Epithelial cell of esophagus (primary cell): ENCODE results near the gene TOMM40L.

Source experiments
- DNase-seq: peaks from one replicate; pipeline ENCODE4 v3.0.0; 2010; ENCODE audit warnings: low read depth
- H3K4me3 ChIP-seq: 2 replicates; pipeline ENCODE4 v1.5.1; 2011; ENCODE audit warnings: mild to moderate bottlenecking, low read length, control low read depth
- TF ChIP-seq, protein P1 (sequence below): IDR thresholded peaks from 2 replicates; pipeline ENCODE4 v1.5.1; 2011; ENCODE audit warnings: low read depth, mild to moderate bottlenecking, low read length, control low read depth, inconsistent platforms; ENCODE audit not compliant: insufficient read depth; ENCODE audit errors: missing control alignments

The TOMM40L gene

DNA sequence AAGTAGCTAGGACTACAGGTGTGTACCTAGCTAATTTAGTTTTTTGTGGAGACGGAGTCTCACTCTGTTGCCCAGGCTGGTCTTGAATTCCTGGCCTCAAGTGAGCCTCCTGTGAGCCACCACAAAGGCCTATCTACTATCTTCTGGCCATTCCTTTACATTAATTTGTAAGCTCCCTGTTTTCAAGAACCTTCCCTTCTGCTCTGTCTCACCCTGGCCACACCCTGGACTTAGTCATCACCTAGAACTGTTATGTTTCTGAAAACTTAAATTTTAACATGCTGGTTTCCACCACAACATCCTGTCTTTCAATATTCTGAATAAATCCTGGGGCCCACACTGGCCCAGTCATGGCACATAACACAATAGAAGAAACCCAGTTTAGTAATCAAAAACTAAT is 43.6 kb upstream of the TOMM40L start:
- TF ChIP-seq, protein P1, sequence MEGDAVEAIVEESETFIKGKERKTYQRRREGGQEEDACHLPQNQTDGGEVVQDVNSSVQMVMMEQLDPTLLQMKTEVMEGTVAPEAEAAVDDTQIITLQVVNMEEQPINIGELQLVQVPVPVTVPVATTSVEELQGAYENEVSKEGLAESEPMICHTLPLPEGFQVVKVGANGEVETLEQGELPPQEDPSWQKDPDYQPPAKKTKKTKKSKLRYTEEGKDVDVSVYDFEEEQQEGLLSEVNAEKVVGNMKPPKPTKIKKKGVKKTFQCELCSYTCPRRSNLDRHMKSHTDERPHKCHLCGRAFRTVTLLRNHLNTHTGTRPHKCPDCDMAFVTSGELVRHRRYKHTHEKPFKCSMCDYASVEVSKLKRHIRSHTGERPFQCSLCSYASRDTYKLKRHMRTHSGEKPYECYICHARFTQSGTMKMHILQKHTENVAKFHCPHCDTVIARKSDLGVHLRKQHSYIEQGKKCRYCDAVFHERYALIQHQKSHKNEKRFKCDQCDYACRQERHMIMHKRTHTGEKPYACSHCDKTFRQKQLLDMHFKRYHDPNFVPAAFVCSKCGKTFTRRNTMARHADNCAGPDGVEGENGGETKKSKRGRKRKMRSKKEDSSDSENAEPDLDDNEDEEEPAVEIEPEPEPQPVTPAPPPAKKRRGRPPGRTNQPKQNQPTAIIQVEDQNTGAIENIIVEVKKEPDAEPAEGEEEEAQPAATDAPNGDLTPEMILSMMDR: no peak
- H3K4me3 ChIP-seq: no peak overlapping the region
- peak; percentile 70 for DNase-seq

DNA sequence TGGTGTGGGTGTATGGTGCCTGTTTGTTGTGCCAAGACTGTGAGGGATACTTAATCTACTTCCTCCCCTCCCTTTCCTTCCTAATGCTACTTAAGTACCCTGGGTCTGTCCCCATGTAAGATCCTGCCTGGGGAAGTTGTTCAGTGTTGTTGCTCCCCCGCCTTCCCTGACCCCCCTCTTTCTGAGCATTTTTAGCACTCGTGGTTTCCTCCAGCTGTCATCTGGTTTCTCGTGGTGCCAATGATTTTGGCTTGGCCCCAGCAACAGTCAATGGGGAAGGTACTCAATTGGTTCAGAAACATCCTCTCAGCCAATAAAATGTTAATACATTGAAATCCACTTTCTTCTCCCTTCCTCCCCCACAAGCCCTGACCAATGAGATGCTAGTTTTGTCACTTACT is 40.6 kb upstream of the TOMM40L start:
- TF ChIP-seq, protein P1: no peak
- DNase-seq: no peak
- H3K4me3 ChIP-seq: no peak overlapping the region

DNA sequence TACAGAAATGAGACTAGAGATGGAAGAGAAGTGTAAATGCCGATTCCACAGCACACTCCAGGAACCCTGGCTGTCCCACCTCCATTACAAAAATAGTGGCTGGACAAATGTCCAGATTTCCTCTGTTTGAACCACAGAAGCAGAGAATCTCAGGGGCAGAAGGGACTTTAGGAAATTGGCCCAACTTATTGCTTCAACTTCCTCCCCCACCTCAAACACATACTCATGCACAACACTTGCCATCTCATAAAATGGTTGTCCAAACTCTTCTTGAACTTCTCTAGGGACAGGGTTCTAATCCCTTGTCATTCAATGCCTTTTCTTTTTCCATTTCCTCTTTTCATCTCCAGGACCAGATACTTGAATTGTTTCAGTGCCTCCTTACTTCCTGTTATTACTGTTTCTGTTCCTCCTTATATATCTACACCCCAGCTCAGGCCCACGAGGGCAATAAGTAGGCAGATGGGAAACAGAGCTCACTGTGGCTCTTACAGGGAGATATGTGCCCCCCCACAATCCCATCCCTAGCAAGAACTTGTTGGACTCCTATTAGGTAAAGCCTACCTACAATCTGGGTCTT is 40.0 kb upstream of the TOMM40L start:
- DNase-seq: no peak
- H3K4me3 ChIP-seq: no peak overlapping the region
- TF ChIP-seq, protein P1: no peak

DNA sequence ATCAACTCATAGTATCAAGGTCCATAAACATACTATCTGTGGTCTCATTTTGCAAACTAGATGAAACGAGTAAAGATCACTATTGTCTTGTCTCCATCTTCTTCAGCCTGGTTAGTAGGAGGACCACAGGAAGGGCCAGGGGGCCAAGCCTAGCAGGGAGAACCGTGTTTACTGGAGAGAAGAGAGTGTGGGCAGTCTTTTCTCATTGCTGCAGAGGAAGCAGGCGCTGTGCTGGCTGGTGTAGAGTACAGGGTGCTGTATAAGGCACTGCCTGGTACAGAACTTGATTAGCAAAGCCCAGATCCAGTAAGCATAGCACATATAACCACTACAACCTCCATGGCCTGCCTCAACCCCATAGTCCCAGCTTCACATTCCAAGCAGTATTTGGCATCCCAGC is 38.5 kb upstream of the TOMM40L start:
- TF ChIP-seq, protein P1: no peak
- no peak for DNase-seq
- H3K4me3 ChIP-seq: no peak overlapping the region

GRCh38 chr1:161188381-161188780 is 37.5 kb upstream of the TOMM40L start:
- H3K4me3 ChIP-seq: no peak overlapping the region
- no peak for DNase-seq
- TF ChIP-seq, protein P1: no peak

GRCh38 chr1:161189036-161189435 is 36.8 kb upstream of the TOMM40L start:
- no peak overlapping the region for H3K4me3 ChIP-seq
- TF ChIP-seq, protein P1: no peak
- DNase-seq: no peak

DNA sequence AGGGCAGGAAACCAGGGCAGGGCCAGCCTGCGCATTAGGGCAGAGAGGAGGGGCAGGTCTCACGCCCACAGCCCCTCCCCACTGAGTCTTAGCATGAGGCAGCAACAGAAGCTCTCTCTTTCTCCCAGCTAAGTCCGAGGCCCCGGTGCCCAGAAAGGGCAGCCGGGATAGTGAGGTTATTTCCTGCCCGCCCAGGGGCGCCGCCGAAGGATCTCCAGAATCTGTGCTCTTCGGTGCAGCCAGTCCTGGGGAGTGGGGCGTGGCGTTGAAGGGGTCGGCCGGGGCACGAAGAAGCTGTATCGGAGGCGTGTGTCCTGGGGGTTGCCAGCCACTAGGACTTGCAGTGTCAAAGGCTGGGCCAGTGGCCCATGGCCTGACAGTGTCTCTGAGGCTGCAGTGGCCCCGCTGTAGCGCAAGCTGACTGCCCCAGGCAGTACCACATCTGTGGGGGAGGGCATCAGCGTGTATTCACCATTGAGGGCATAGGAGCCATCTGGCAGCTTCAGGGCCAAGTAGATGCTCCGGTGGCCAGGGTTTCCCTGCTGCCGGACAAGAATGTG is 34.8 kb upstream of the TOMM40L start:
- no peak for DNase-seq
- TF ChIP-seq, protein P1: no peak
- H3K4me3 ChIP-seq: no peak overlapping the region
